Progenitor cell of endocrine pancreas (in vitro differentiated cells): ENCODE measurements around the gene CDH4. TPM values are rescaled to one million over a fixed set of nuclear protein-coding genes. Genes with fewer than 3 reads are reported as not detected.

Experiments used
- DNase-seq: peaks from one replicate; pipeline ENCODE4 v3.0.0; 2021; ENCODE audit warnings: low spot score; ENCODE audit not compliant: unreplicated experiment
- H3K27ac Mint-ChIP-seq: 2 replicates; pipeline ENCODE4 v1.8.0; 2021; ENCODE audit warnings: mild to moderate bottlenecking, moderate library complexity, mixed read lengths
- H3K27me3 Mint-ChIP-seq: 2 replicates; pipeline ENCODE4 v1.8.0; 2021; ENCODE audit warnings: mixed read lengths
- H3K36me3 Mint-ChIP-seq: 2 replicates; pipeline ENCODE4 v1.8.0; 2022; ENCODE audit warnings: mixed read lengths; ENCODE audit not compliant: insufficient read depth
- H3K4me1 Mint-ChIP-seq: 2 replicates; pipeline ENCODE4 v1.8.0; 2021; ENCODE audit warnings: low read depth, mixed read lengths
- H3K4me3 Mint-ChIP-seq: 2 replicates; pipeline ENCODE4 v1.8.0; 2021; ENCODE audit warnings: low read depth, mild to moderate bottlenecking, moderate library complexity, mixed read lengths
- H3K9me3 Mint-ChIP-seq: 2 replicates; pipeline ENCODE4 v1.8.0; 2021; ENCODE audit warnings: low read depth, mixed read lengths
- CTCF ChIP-seq: fragments of 200-600 bp; sonication (generic); IDR thresholded peaks from one replicate; pipeline ENCODE4 v1.5.0; 2021; ENCODE audit warnings: antibody characterized with exemption, mild to moderate bottlenecking; ENCODE audit not compliant: unreplicated experiment
- total RNA-seq: library from RNA; stranded (reverse); gene quantifications from 2 replicates; pipeline ENCODE4 v1.2.1, GENCODE V29; 2021

CDH4 gene
- total RNA-seq, 1 donor from 2014 or later = 0.43 TPM

DNA sequence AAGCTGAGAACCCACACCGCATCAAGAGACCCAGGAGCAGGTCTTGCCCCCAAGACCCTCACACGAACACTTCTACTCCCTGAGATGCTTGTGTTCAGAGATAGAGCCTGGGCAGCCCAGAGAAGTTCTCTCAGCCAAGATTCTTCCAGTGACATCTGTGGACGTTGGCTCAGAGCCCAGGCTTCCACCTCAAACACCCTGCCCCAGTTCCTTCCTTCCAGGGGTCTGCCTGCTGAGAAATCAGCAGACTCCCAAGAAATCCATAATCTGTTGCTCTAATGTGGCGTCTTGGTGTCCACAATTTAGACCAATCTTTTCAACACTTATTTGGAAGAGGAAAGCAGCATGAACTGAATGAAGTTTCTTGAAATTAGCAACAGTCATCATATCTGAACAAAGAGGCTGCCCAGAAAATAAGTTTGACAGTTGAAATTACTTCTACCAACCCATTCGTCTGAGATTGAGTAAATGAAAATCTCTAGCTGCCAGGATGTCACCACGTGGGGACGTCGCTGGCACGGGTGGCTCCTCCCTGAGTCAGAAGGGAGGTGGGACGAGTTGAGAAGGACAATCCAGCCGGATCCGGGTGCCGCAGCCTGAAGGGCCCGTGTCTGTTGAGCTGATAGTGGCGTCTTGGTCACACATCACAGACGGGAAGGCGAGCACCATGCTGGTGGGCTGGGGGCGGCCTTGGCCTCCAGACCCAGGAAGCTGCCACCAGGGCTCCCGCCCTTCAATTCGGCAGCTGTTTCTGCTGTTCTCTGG lies 412.7 kb downstream of the CDH4 start:
- Mint-ChIP-seq H3K27ac (no peak overlapping the region), H3K4me3 (no peak overlapping the region), H3K36me3 (no peaks in the 10 kb centered on the region), H3K27me3 (peaks cover 2% of the 10 kb centered on the region), H3K4me1 (no peaks in the 10 kb centered on the region), H3K9me3 (no peaks in the 10 kb centered on the region)
- no peak for DNase-seq
- no peak for TF ChIP-seq CTCF

- Mint-ChIP-seq H3K27ac (no peak overlapping the region), H3K27me3 (peaks cover 5% of the 10 kb centered on the region)
- no peak for DNase-seq
These were observed 413.7 kb downstream of the CDH4 start for GRCh38 chr20:61665528-61666470.

DNA sequence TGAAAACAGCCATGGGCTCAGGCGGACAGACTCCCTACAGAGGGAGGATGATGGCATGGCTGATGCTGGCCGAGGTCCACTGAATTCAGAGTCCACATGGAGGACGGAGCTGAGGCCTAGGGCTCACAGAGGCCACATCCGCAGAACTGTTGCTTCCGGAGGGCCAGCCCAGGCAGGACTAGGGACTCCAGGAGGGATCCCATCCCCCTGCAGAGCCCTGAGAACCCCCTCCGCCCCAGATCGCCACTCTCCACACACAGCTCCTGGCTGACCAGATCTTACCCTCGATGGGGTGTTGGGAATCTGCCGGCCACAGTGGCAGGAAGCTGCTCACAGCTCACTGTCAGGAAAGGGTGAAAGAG lies 414.4 kb downstream of the CDH4 start:
- Mint-ChIP-seq H3K4me1 (no peaks in the 10 kb centered on the region), H3K4me3 (no peak overlapping the region), H3K36me3 (no peaks in the 10 kb centered on the region), H3K27ac (no peak overlapping the region), H3K9me3 (peaks cover 2% of the 10 kb centered on the region), H3K27me3 (peaks cover 8% of the 10 kb centered on the region)
- no peak for TF ChIP-seq CTCF
- DNase-seq = no peak

More at GRCh38 chr20:61665528-61666470, 413.7 kb downstream of the CDH4 start:
- Mint-ChIP-seq H3K9me3 (no peaks in the 10 kb centered on the region), H3K36me3 (no peaks in the 10 kb centered on the region), H3K4me1 (no peaks in the 10 kb centered on the region), H3K4me3 (no peak overlapping the region)
- TF ChIP-seq CTCF = no peak

- DNase-seq = no peak
- TF ChIP-seq CTCF = no peak
- peaks cover 4% of the 10 kb centered on the region for H3K9me3 Mint-ChIP-seq
- no peaks in the 10 kb centered on the region for H3K36me3 Mint-ChIP-seq
- no peak overlapping the region for H3K4me3 Mint-ChIP-seq
- H3K4me1 Mint-ChIP-seq = no peaks in the 10 kb centered on the region
- peaks cover 10% of the 10 kb centered on the region for H3K27me3 Mint-ChIP-seq
- H3K27ac Mint-ChIP-seq = no peak overlapping the region
These were observed 415.2 kb downstream of the CDH4 start for GRCh38 chr20:61667056-61667792.
